Gastrocnemius medialis (tissue), 4 donors: ENCODE results near the gene MGRN1. TPM values are rescaled to one million over a fixed set of nuclear protein-coding genes. Genes with fewer than 3 reads are reported as not detected.
A peak's percentile ranks its signal among the peaks of the same experiment; 100 is the strongest.

Experiments
- ATAC-seq, 2 donors: fragments of 150-250 bp; one replicate each; pipeline ENCODE4 v1.9.1; 2016
- DNase-seq, 2 donors: peaks; one replicate each; pipeline ENCODE4 v3.0.0-alpha.2; 2019
- H3K27ac ChIP-seq, 4 donors: fragments of 200-600 bp; sonication (generic); 1 replicate in 1 of 4; 2 replicates in 3 of 4; pipeline ENCODE4 v1.5.1; 2016 to 2018; ENCODE audit warnings: mild to moderate bottlenecking in 2 of 4, moderate library complexity in 1 of 4
- H3K27me3 ChIP-seq, 3 donors: fragments of 200-600 bp; sonication (generic) in 2 of 3; 1 replicate in 1 of 3; 2 replicates in 2 of 3; pipeline versions ENCODE4 v1.5.1 to v1.6.0; 2016 to 2019; ENCODE audit warnings: mild to moderate bottlenecking in 1 of 3, moderate library complexity in 1 of 3
- H3K36me3 ChIP-seq, 2 donors: fragments of 200-600 bp; sonication (generic) in 1 of 2; one replicate each; pipeline ENCODE4 v1.5.1; 2017 to 2018
- H3K4me1 ChIP-seq, 2 donors: fragments of 200-600 bp; sonication (generic) in 1 of 2; one replicate each; pipeline ENCODE4 v1.5.1; 2016 to 2017; ENCODE audit warnings: mild to moderate bottlenecking in 2 of 2
- H3K4me3 ChIP-seq, 4 donors: fragments of 200-600 bp; sonication (generic) in 3 of 4; 1 replicate in 1 of 4; 2 replicates in 3 of 4; pipeline ENCODE4 v1.5.1; 2016 to 2019; ENCODE audit warnings: mild to moderate bottlenecking in 2 of 4
- H3K9me3 ChIP-seq, 3 donors: fragments of 200-600 bp; sonication (generic) in 2 of 3; 1 replicate in 1 of 3; 2 replicates in 2 of 3; pipeline ENCODE4 v1.5.1; 2016 to 2019
- POLR2A ChIP-seq, 2 donors: fragments of 450-650 bp; IDR thresholded peaks; one replicate each; pipeline ENCODE4 v1.6.1; 2017; ENCODE audit warnings: antibody characterized with exemption in 2 of 2, mild to moderate bottlenecking in 2 of 2, moderate library complexity in 2 of 2
- in situ Hi-C, 4 donors: fragments of 200-750 bp; cut with MboI; loops; one replicate each; pipeline versions ENCODE4 v1.15.0 to v1.8.0; 2017; ENCODE audit warnings: low sequenced_read_pairs in 4 of 4
- intact Hi-C: fragments of 100-400 bp; cut with DNase I; formaldehyde crosslinking; loops from one replicate; pipeline ENCODE4 v1.15.1; 2023; ENCODE audit warnings: low total_unique reads
- total RNA-seq, 4 donors: library from RNA; depleted of rRNA; stranded (reverse); fragments of >200 nt; gene quantifications; one replicate each; pipeline versions ENCODE4 v1.1.0 to v1.2.3, GENCODE V29; 2016
- TF ChIP-seq, protein P1 (sequence below), 5 experiments: fragments of 450-650 bp in 3 of 5; fragments of 200-600 bp in 2 of 5; sonication (generic) in 2 of 5; IDR thresholded peaks in 4 of 5; conservative IDR thresholded peaks in 1 of 5; 1 replicate in 4 of 5; 2 replicates in 1 of 5; pipeline ENCODE4 v1.5.1; 2016 to 2019; ENCODE audit warnings: antibody characterized with exemption in 5 of 5, mild to moderate bottlenecking in 3 of 5, moderate library complexity in 3 of 5

The MGRN1 gene
- total RNA-seq, 4 donors from 2014 or later = 33.8 to 62.9 (median 55.0) TPM

DNA sequence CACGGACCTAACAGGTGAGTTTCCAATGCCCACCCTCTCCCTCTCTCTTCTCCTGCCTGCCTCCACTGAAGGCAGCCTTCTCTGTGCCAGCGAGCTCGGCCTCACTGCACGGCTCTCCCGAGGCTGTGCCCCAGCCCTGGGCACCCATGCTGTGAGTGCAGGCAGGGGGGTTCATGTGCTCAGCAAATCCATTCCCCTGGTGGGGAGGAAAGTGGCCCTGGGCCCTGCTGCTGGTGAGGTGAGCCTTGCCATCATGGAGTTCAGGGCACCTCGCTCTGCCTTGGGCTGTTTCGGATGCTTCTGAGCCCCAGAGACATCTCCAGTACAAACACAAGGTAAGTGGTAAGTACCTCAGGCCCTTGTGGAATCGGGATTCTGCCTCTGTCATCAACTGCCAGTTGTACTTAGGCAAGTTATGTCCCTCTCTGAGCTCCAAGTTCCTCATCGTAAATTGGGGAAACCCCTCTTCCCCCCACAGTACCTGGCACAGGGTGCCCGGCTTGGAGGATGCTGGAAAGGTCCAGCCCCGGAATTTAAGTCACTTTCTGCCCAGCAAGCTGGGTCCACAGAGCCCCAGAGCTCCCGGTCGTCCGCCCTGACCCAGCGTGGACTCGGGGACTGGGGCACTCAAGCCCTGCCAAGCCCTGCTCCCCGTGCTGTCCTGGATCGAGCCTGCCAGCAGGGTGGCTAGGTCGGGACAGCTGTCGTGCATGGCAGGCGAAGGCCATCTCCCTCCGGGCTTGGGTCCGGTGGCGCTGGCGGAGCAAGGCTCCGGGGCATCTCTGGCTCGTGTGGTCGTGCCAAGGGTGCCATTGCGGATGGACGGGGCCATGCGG is 68.1 kb downstream of the MGRN1 start:
- intact Hi-C loops = loop anchor here (1.0 to 2.0 kb wide), 3 partner anchors 42 to 264 kb away; partner anchors contain the start of genes ANKS3 and DNAAF8
- H3K27ac ChIP-seq = peak overlapping the region; percentile 65 to 84 (median 82)
- H3K36me3 ChIP-seq = peaks cover 0 to 11% of the 10 kb centered on the region in 2 donors
- peak overlapping the region; percentile 57 to 87 (median 68) for H3K4me3 ChIP-seq
- ATAC-seq (peak; percentile 3 to 11), DNase-seq (no peak)
- H3K9me3 ChIP-seq = no peaks in the 10 kb centered on the region
- peaks cover 25 to 29% of the 10 kb centered on the region in 2 donors for H3K4me1 ChIP-seq
- TF ChIP-seq, protein P1, sequence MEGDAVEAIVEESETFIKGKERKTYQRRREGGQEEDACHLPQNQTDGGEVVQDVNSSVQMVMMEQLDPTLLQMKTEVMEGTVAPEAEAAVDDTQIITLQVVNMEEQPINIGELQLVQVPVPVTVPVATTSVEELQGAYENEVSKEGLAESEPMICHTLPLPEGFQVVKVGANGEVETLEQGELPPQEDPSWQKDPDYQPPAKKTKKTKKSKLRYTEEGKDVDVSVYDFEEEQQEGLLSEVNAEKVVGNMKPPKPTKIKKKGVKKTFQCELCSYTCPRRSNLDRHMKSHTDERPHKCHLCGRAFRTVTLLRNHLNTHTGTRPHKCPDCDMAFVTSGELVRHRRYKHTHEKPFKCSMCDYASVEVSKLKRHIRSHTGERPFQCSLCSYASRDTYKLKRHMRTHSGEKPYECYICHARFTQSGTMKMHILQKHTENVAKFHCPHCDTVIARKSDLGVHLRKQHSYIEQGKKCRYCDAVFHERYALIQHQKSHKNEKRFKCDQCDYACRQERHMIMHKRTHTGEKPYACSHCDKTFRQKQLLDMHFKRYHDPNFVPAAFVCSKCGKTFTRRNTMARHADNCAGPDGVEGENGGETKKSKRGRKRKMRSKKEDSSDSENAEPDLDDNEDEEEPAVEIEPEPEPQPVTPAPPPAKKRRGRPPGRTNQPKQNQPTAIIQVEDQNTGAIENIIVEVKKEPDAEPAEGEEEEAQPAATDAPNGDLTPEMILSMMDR (IDR thresholded peaks at IDR 0.05 in 4 of 5, conservative IDR thresholded peaks at IDR 0.05 in 1 of 5) = no peak
- no peak for TF ChIP-seq POLR2A (IDR thresholded peaks at IDR 0.05)
- in situ Hi-C loops = no loop called here
- H3K27me3 ChIP-seq = no peaks in the 10 kb centered on the region

DNA sequence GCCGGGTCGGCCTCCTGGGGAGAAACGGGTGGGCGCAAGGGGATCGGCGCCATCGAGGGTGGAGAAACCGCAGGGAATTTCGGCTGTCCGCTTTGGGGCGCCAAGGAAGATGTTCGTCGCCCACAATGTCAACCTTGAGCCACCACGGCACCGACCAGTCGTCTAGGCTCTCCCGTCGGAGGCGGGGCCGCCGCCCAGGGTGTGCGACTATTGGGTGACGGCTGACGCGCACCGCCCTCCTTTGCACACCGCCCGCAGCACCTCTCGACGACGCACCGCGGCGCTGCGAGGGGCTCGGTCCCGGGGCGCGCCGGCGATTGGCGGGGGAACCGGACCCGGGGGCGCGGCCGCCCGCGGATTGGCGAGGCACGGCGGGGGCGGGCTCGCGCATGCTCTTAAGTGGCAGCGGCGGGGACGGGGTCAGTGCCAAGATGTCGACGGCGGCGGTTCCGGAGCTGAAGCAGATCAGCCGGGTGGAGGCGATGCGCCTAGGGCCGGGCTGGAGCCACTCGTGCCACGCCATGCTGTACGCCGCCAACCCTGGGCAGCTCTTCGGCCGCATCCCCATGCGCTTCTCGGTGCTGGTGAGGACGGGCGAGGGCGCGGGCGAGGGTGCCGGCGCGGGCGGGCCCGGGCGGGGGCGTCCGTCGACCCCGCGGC is 68.8 kb downstream of the MGRN1 start, which contains the start of gene NUDT16L1:
Gene NUDT16L1 (plus strand): TSS at position 267 of the 660 bp plus-strand sequence. CDS start 165 bp downstream, at position 432.
- DNase-seq (peak; percentile 90 to 95), ATAC-seq (peak; percentile 83 to 86)
- in situ Hi-C loops (no loop called here), intact Hi-C loops (loop anchor here (1.0 to 2.0 kb wide), 3 partner anchors 41 to 263 kb away; partner anchors contain the start of genes ANKS3 and DNAAF8)
- Histone ChIP-seq H3K27me3 (no peaks in the 10 kb centered on the region), H3K4me3 (peak within 1 kb of the TSS; percentile 68 to 90 (median 82)), H3K9me3 (no peaks in the 10 kb centered on the region), H3K27ac (peak within 1 kb of the TSS; percentile 66 to 89 (median 82)), H3K4me1 (peaks cover 19 to 25% of the 10 kb centered on the region in 2 donors), H3K36me3 (peaks cover 0 to 18% of the 10 kb centered on the region in 2 donors)
- peak; percentile 43 to 50 for TF ChIP-seq POLR2A (IDR thresholded peaks at IDR 0.05)
- TF ChIP-seq, protein P1 (IDR thresholded peaks at IDR 0.05 in 4 of 5, conservative IDR thresholded peaks at IDR 0.05 in 1 of 5) = peak in 4 of 5 experiments; percentile 31 to 57 (median 42)

DNA sequence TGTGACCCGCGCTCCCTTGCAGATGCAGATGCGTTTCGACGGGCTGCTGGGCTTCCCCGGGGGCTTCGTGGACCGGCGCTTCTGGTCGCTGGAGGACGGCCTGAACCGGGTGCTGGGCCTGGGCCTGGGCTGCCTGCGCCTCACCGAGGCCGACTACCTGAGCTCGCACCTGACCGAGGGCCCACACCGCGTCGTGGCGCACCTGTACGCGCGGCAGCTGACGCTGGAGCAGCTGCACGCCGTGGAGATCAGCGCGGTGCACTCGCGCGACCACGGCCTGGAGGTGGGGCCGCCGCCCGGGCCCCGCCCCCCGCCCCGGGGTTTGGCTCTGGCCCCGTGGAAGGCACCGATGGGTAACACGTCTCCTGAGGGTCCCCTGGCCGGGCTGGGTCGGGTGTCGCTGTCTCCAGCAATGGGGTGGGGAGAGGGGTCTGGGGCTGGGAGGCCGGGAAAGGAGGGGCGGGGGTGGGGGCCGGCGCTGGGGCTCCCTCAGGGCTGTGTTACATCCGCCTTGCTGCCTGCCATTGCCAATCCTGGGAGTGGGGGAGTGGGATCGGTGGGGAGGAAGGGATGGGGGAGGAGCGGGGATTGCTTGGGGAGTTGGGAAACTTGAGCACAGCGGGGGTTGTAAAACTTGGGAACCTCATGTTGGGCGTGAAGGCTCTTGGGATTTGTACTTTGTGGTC is 69.5 kb downstream of the MGRN1 start:
- DNase-seq (no peak), ATAC-seq (peak; percentile 12 to 20)
- Histone ChIP-seq H3K4me3 (peak overlapping the region; percentile 68 to 90 (median 82)), H3K36me3 (peaks cover 0 to 20% of the 10 kb centered on the region in 2 donors), H3K27ac (peak overlapping the region; percentile 66 to 89 (median 82)), H3K4me1 (peaks cover 15 to 19% of the 10 kb centered on the region in 2 donors), H3K27me3 (no peaks in the 10 kb centered on the region), H3K9me3 (no peaks in the 10 kb centered on the region)
- in situ Hi-C loops (no loop called here), intact Hi-C loops (loop anchor here (1.0 to 2.0 kb wide), 3 partner anchors 41 to 263 kb away; partner anchors contain the start of genes ANKS3 and DNAAF8)
- TF ChIP-seq, protein P1 (IDR thresholded peaks at IDR 0.05 in 4 of 5, conservative IDR thresholded peaks at IDR 0.05 in 1 of 5) = no peak
- no peak for TF ChIP-seq POLR2A (IDR thresholded peaks at IDR 0.05)
